ENCODE measurements around the gene LASP1. TPM values are rescaled to one million over a fixed set of nuclear protein-coding genes. Genes with fewer than 3 reads are reported as not detected.

The LASP1 gene
- total RNA-seq, 2 donors from 2014 or later: 141 to 185 TPM

GRCh38 chr17:38894276-38894675, 24.4 kb downstream of the LASP1 start:
- H3K36me3 Mint-ChIP-seq: peaks cover 8 to 40% of the 10 kb centered on the region in 2 donors
- ATAC-seq (no peak), DNase-seq (ENCODE audit: low spot score in 2 of 2) (no peak)
- H3K9me3 Mint-ChIP-seq: no peaks in the 10 kb centered on the region
- peak overlapping the region; percentile 56 to 72 for H3K27ac Mint-ChIP-seq

- Mint-ChIP-seq H3K36me3 (peaks cover 4 to 36% of the 10 kb centered on the region in 2 donors), H3K27ac (peak overlapping the region; percentile 22 to 83), H3K9me3 (no peaks in the 10 kb centered on the region)
- no peak for ATAC-seq
- no peak for DNase-seq (ENCODE audit: low spot score in 2 of 2)
Measured at GRCh38 chr17:38896346-38896954, 26.6 kb downstream of the LASP1 start.

- no peak for ATAC-seq
- H3K9me3 Mint-ChIP-seq: no peaks in the 10 kb centered on the region
- peaks cover 4 to 36% of the 10 kb centered on the region in 2 donors for H3K36me3 Mint-ChIP-seq
- H3K27ac Mint-ChIP-seq: peak overlapping the region; percentile 83 to 96
- DNase-seq (ENCODE audit: low spot score in 2 of 2): no peak
Measured at GRCh38 chr17:38897176-38897575, 27.3 kb downstream of the LASP1 start.

- DNase-seq (ENCODE audit: low spot score in 2 of 2): no peak
- no peaks in the 10 kb centered on the region for H3K9me3 Mint-ChIP-seq
- peaks cover 4 to 36% of the 10 kb centered on the region in 2 donors for H3K36me3 Mint-ChIP-seq
- ATAC-seq: no peak
- peak overlapping the region; percentile 83 to 96 for H3K27ac Mint-ChIP-seq
Measured at GRCh38 chr17:38897671-38898290, 27.9 kb downstream of the LASP1 start.

- peak overlapping the region; percentile 83 to 96 for H3K27ac Mint-ChIP-seq
- no peaks in the 10 kb centered on the region for H3K9me3 Mint-ChIP-seq
- H3K36me3 Mint-ChIP-seq: peaks cover 5 to 41% of the 10 kb centered on the region in 2 donors
- DNase-seq (ENCODE audit: low spot score in 2 of 2): peak; percentile 29 to 66
- peak; percentile 16 to 39 for ATAC-seq
Measured at GRCh38 chr17:38898291-38898679, 28.4 kb downstream of the LASP1 start.

GRCh38 chr17:38898812-38899348, 29.0 kb downstream of the LASP1 start:
- ATAC-seq (peak; percentile 88 to 90), DNase-seq (ENCODE audit: low spot score in 2 of 2) (peak; percentile 75 to 89)
- Mint-ChIP-seq H3K9me3 (no peaks in the 10 kb centered on the region), H3K36me3 (peaks cover 9 to 46% of the 10 kb centered on the region in 2 donors), H3K27ac (peak overlapping the region; percentile 83 to 96)

- peak in 1 of 2 donors; percentile 5 for ATAC-seq
- H3K27ac Mint-ChIP-seq: peak overlapping the region; percentile 83 to 96
- H3K36me3 Mint-ChIP-seq: peaks cover 9 to 46% of the 10 kb centered on the region in 2 donors
- no peak for DNase-seq (ENCODE audit: low spot score in 2 of 2)
- H3K9me3 Mint-ChIP-seq: no peaks in the 10 kb centered on the region
Measured at GRCh38 chr17:38899421-38899820, 29.6 kb downstream of the LASP1 start.

- Mint-ChIP-seq H3K9me3 (no peaks in the 10 kb centered on the region), H3K36me3 (peaks cover 9 to 53% of the 10 kb centered on the region in 2 donors), H3K27ac (peak overlapping the region; percentile 51 to 68)
- ATAC-seq (no peak), DNase-seq (ENCODE audit: low spot score in 2 of 2) (no peak)
Measured at GRCh38 chr17:38900978-38901656, 31.3 kb downstream of the LASP1 start.

GRCh38 chr17:38903404-38903803, 33.5 kb downstream of the LASP1 start:
- Mint-ChIP-seq H3K9me3 (no peaks in the 10 kb centered on the region), H3K27ac (peak overlapping the region; percentile 24 to 32)
- no peak for ATAC-seq

GRCh38 chr17:38904892-38905291, 35.0 kb downstream of the LASP1 start:
- DNase-seq (ENCODE audit: low spot score in 2 of 2) (no peak), ATAC-seq (no peak)
- H3K27ac Mint-ChIP-seq: no peak overlapping the region
- H3K36me3 Mint-ChIP-seq: peaks cover 5 to 27% of the 10 kb centered on the region in 2 donors
- H3K9me3 Mint-ChIP-seq: no peaks in the 10 kb centered on the region

More at GRCh38 chr17:38903404-38903803, 33.5 kb downstream of the LASP1 start:
- H3K36me3 Mint-ChIP-seq: peaks cover 9 to 37% of the 10 kb centered on the region in 2 donors
- no peak for DNase-seq (ENCODE audit: low spot score in 2 of 2)

GRCh38 chr17:38905375-38905774, 35.5 kb downstream of the LASP1 start:
- Mint-ChIP-seq H3K27ac (peak overlapping the region in 1 of 2 donors; percentile 60), H3K36me3 (peaks cover 5 to 27% of the 10 kb centered on the region in 2 donors), H3K9me3 (no peaks in the 10 kb centered on the region)
- DNase-seq (ENCODE audit: low spot score in 2 of 2) (no peak), ATAC-seq (no peak)

- no peak for ATAC-seq
- H3K27ac Mint-ChIP-seq: peak overlapping the region; percentile 2 to 60
- no peaks in the 10 kb centered on the region for H3K9me3 Mint-ChIP-seq
- DNase-seq (ENCODE audit: low spot score in 2 of 2): no peak
- peaks cover 5 to 27% of the 10 kb centered on the region in 2 donors for H3K36me3 Mint-ChIP-seq
Measured at GRCh38 chr17:38906460-38907228, 36.8 kb downstream of the LASP1 start.

- ATAC-seq (no peak), DNase-seq (ENCODE audit: low spot score in 2 of 2) (no peak)
Measured at GRCh38 chr17:38907930-38908675, 38.2 kb downstream of the LASP1 start.

GRCh38 chr17:38908676-38909181, 38.9 kb downstream of the LASP1 start:
- H3K27ac Mint-ChIP-seq: peak overlapping the region in 1 of 2 donors; percentile 60
- H3K36me3 Mint-ChIP-seq: peaks cover 0 to 18% of the 10 kb centered on the region in 2 donors
- no peaks in the 10 kb centered on the region for H3K9me3 Mint-ChIP-seq
- DNase-seq (ENCODE audit: low spot score in 2 of 2) (no peak), ATAC-seq (no peak)

More at GRCh38 chr17:38907930-38908675, 38.2 kb downstream of the LASP1 start:
- H3K27ac Mint-ChIP-seq: peak overlapping the region in 1 of 2 donors; percentile 30
- no peaks in the 10 kb centered on the region for H3K9me3 Mint-ChIP-seq
- peaks cover 5 to 24% of the 10 kb centered on the region in 2 donors for H3K36me3 Mint-ChIP-seq

GRCh38 chr17:38910325-38910724, 40.5 kb downstream of the LASP1 start:
- peaks cover 5 to 9% of the 10 kb centered on the region in 2 donors for H3K36me3 Mint-ChIP-seq
- DNase-seq (ENCODE audit: low spot score in 2 of 2): no peak
- no peaks in the 10 kb centered on the region for H3K9me3 Mint-ChIP-seq
- H3K27ac Mint-ChIP-seq: no peak overlapping the region
- ATAC-seq: no peak

Data from activated naive CD4-positive, alpha-beta T cell treated with anti-CD3 and anti-CD28 coated beads, Interleukin-2, amount 50 U/mL, for 72 hours (primary cell).